Measurements from ENCODE around the gene KIF4B. TPM values are rescaled to one million over a fixed set of nuclear protein-coding genes. Genes with fewer than 3 reads are reported as not detected.

KIF4B gene
- polyA plus RNA-seq, 1 donor: 0.01 TPM

DNA sequence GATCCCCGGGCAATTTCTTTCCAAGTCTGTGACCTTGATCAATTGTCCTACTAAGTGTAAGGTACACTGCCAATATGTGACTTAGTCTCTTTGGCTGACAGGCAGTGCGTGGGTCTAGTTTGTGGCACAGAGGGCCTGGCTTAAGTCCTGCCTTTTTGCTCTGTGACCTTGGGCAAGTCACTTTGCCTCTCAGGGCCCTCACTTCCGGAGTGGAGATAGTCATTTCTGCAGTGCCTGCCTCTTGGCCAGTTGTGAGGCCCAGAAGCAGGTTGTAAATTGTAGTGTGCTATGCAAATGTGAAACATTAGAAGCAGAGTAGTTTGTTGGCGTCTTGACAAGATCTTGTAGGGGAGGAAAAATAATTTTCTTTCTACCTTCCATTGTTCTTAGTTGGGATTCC, 39.0 kb downstream of the KIF4B start:
- WGBS (ENCODE audit: insufficient coverage, low lambda C conversion rate): no CpG with 5 or more reads among the region's 4 CpGs
- H3K27me3 ChIP-seq (ENCODE audit: control insufficient read depth, insufficient read depth, low read length): no peaks in the 10 kb centered on the region
- no peak overlapping the region for H3K27ac ChIP-seq (ENCODE audit: low read length)
- DNase-seq: no peak
- H3K4me1 ChIP-seq (ENCODE audit: control insufficient read depth, insufficient read depth, low read length): no peaks in the 10 kb centered on the region
- no peaks in the 10 kb centered on the region for H3K9me3 ChIP-seq (ENCODE audit: control insufficient read depth, low read depth, low read length)
- no peak overlapping the region for H3K4me3 ChIP-seq (ENCODE audit: low read length)
- H3K36me3 ChIP-seq (ENCODE audit: control insufficient read depth, insufficient read depth, low read length): no peaks in the 10 kb centered on the region

DNA sequence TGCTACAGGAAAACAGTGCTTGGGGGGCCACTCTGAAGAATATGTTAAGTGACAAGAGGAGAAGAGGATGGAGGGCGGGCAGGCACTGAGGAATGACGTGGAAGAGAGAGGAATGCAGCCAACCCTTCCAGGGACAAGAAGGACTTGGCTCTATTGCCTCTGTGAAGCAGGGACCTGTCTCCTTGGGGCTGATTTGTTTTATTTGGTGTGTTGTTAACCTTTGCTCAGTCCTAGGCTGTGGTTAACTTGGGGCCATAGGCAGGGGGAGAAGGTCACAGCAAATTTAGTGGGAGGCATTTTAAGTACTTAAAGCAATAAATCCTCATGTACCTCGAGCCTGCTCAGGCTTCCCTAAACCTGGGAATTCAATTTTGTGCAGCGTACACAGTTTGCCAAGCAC, 39.9 kb downstream of the KIF4B start:
- peak in 1 of 2 donors; percentile 11 for DNase-seq
- no peaks in the 10 kb centered on the region for H3K4me1 ChIP-seq (ENCODE audit: control insufficient read depth, insufficient read depth, low read length)
- no peaks in the 10 kb centered on the region for H3K36me3 ChIP-seq (ENCODE audit: control insufficient read depth, insufficient read depth, low read length)
- H3K27me3 ChIP-seq (ENCODE audit: control insufficient read depth, insufficient read depth, low read length): no peaks in the 10 kb centered on the region
- H3K27ac ChIP-seq (ENCODE audit: low read length): no peak overlapping the region
- 20% methylated on average over 1 of the region's 4 CpGs for WGBS (ENCODE audit: insufficient coverage, low lambda C conversion rate)
- H3K9me3 ChIP-seq (ENCODE audit: control insufficient read depth, low read depth, low read length): no peaks in the 10 kb centered on the region
- no peak overlapping the region for H3K4me3 ChIP-seq (ENCODE audit: low read length)

- Histone ChIP-seq H3K36me3 (ENCODE audit: control insufficient read depth, insufficient read depth, low read length) (no peaks in the 10 kb centered on the region), H3K4me1 (ENCODE audit: control insufficient read depth, insufficient read depth, low read length) (no peaks in the 10 kb centered on the region), H3K9me3 (ENCODE audit: control insufficient read depth, low read depth, low read length) (no peaks in the 10 kb centered on the region), H3K4me3 (ENCODE audit: low read length) (no peak overlapping the region), H3K27ac (ENCODE audit: low read length) (no peak overlapping the region), H3K27me3 (ENCODE audit: control insufficient read depth, insufficient read depth, low read length) (no peaks in the 10 kb centered on the region)
- no CpG with 5 or more reads among the region's 8 CpGs for WGBS (ENCODE audit: insufficient coverage, low lambda C conversion rate)
- no peak for DNase-seq
Observed at GRCh38 chr5:155056644-155057269, 43.2 kb downstream of the KIF4B start.

DNA sequence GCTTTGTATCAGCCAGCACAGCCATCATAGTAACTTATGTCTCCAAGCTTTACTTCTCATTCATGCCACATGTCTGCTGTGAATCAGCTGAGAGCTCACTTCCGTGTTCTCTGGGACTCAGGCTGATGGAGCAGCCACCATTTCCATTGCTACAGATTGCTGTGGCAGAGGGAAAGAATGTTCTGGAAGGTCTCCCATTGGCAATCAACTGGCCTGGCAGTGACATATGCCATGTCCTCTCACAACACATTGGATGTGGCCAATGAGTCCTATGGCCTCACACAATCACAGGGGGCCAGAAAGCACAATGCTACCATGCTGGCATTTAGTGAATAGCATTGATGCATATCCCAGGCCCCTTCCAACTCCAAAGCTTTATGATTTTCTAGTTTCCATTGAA, 44.1 kb downstream of the KIF4B start:
- H3K27me3 ChIP-seq (ENCODE audit: control insufficient read depth, insufficient read depth, low read length): no peaks in the 10 kb centered on the region
- no peaks in the 10 kb centered on the region for H3K4me1 ChIP-seq (ENCODE audit: control insufficient read depth, insufficient read depth, low read length)
- WGBS (ENCODE audit: insufficient coverage, low lambda C conversion rate): no CpG with 5 or more reads among the region's 1 CpG
- H3K36me3 ChIP-seq (ENCODE audit: control insufficient read depth, insufficient read depth, low read length): no peaks in the 10 kb centered on the region
- no peaks in the 10 kb centered on the region for H3K9me3 ChIP-seq (ENCODE audit: control insufficient read depth, low read depth, low read length)
- H3K27ac ChIP-seq (ENCODE audit: low read length): no peak overlapping the region
- no peak overlapping the region for H3K4me3 ChIP-seq (ENCODE audit: low read length)
- no peak for DNase-seq

GRCh38 chr5:155064580-155064979, 51.0 kb downstream of the KIF4B start:
- H3K36me3 ChIP-seq (ENCODE audit: control insufficient read depth, insufficient read depth, low read length): no peaks in the 10 kb centered on the region
- no peak overlapping the region for H3K27ac ChIP-seq (ENCODE audit: low read length)
- H3K4me1 ChIP-seq (ENCODE audit: control insufficient read depth, insufficient read depth, low read length): no peaks in the 10 kb centered on the region
- WGBS (ENCODE audit: insufficient coverage, low lambda C conversion rate): 77% methylated on average over 4 of the region's 6 CpGs
- H3K27me3 ChIP-seq (ENCODE audit: control insufficient read depth, insufficient read depth, low read length): no peaks in the 10 kb centered on the region
- no peaks in the 10 kb centered on the region for H3K9me3 ChIP-seq (ENCODE audit: control insufficient read depth, low read depth, low read length)
- H3K4me3 ChIP-seq (ENCODE audit: low read length): no peak overlapping the region
- DNase-seq: no peak

GRCh38 chr5:155066886-155067595, 53.5 kb downstream of the KIF4B start:
- Histone ChIP-seq H3K4me3 (ENCODE audit: low read length) (no peak overlapping the region), H3K36me3 (ENCODE audit: control insufficient read depth, insufficient read depth, low read length) (no peaks in the 10 kb centered on the region), H3K27me3 (ENCODE audit: control insufficient read depth, insufficient read depth, low read length) (no peaks in the 10 kb centered on the region), H3K4me1 (ENCODE audit: control insufficient read depth, insufficient read depth, low read length) (no peaks in the 10 kb centered on the region), H3K9me3 (ENCODE audit: control insufficient read depth, low read depth, low read length) (no peaks in the 10 kb centered on the region), H3K27ac (ENCODE audit: low read length) (no peak overlapping the region)
- DNase-seq: no peak
- 84% methylated on average over 2 of the region's 9 CpGs for WGBS (ENCODE audit: insufficient coverage, low lambda C conversion rate)

Other genes with a start within 250 kb of the KIF4B start
- 33.0 TPM for gene FAXDC2, start 163.2 kb upstream of the KIF4B start, polyA plus RNA-seq
- gene CNOT8, start 155.1 kb upstream of the KIF4B start, polyA plus RNA-seq: 50.7 TPM
- gene GEMIN5, start 75.5 kb upstream of the KIF4B start, polyA plus RNA-seq: 12.7 TPM
- gene MRPL22, start 72.7 kb upstream of the KIF4B start, polyA plus RNA-seq: 35.7 TPM